ENCODE results near the gene NGDN. TPM values are rescaled to one million over a fixed set of nuclear protein-coding genes. Genes with fewer than 3 reads are reported as not detected.

Gene NGDN
- total RNA-seq, 1 experiment from 2014 or later: 62.8 TPM

DNA sequence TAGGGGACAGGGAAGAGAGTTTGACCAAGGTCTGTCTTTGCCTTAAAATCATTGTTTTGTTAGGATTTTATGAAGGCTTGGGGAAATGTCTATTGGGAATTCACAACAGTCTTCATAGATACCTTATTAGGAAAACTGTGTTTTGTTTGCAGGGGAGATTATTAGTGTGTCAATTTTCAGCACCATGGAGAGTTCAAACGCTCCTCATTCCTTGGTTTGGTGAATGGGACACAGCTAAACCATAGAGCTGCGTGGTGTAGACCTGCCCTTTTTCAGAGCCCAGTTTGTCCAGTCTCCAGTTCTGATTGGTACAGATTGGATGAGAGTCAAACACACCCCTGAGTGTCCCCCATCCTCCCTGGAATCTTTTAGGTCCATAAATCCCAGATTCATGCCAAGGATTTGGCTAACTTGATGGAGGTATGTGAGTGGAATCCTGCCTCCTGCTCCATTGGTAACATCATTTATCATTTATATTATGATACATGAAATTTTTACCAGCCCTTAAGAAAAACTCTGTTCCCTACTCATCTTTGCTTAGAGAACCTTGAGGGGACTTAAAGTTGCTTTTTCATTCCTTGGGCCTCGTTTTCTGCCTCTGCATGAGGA lies 12.0 kb downstream of the NGDN start:
- Histone ChIP-seq H3K36me3 (replicated peaks; ENCODE audit: control insufficient read depth, insufficient read depth, low read length) (peaks cover 12% of the 10 kb centered on the region), H3K27me3 (ENCODE audit: control insufficient read depth, insufficient read depth, low read length) (no peaks in the 10 kb centered on the region), H3K4me3 (ENCODE audit: insufficient read depth, low read depth, low read length) (no peak overlapping the region)
- peak; percentile 53 for DNase-seq

DNA sequence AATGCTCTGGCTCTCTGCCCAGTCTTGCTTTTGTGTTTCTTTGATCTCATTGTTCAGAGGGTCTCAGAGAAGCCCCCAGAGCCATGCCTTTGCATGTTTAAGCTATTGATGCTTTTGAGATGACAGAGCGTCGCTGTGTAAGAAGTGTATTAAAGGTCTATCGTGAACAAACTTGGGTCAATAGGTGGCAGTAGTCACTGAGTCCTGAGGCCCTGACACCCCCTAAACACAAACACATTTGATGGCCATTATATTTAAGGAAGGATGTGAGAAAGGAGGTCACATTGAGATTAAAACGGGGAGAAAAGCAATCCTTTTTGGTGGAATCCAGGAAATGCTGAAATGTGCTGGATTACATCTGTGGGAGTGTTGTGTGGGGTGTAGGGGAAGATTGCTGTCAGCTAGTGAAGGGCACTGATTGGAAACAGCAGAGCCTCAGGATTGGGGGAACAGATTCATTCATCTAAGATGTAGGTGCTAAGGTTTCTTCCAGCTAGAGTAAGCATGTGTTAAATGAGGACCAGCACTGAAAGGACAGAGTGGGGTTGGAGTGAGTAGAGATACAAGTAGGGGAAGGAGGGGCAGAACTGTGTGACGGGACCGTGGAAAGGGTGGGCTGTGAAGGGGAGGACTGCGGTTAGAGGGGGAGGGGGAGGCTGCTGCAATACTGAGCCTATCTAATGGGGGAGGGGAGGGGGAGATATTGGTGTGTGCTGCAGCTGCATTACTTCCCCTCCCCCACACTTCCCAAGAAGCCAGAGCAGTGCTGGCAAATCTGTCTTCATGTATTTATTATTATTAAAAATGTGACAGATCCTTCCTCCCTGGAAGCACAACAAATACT lies 12.7 kb downstream of the NGDN start:
- Histone ChIP-seq H3K27me3 (ENCODE audit: control insufficient read depth, insufficient read depth, low read length) (no peaks in the 10 kb centered on the region), H3K36me3 (replicated peaks; ENCODE audit: control insufficient read depth, insufficient read depth, low read length) (peaks cover 6% of the 10 kb centered on the region), H3K4me3 (ENCODE audit: insufficient read depth, low read depth, low read length) (no peak overlapping the region)
- DNase-seq: no peak

DNA sequence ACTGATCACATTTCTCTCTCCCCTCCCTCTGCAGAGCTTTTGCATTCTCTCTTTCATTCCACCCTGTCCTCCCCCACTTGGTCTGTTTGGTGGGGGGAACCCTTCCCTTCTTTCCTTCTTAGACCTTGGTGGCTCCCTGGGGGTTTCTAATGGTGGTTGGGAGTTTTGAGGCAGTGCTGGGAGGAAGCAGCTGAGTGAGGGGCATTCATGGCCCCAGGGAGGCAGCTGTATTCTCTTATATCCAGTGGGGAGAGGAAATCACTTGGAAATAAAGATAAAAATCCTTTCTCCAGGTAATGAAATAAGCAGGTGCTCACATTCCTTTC lies 13.3 kb downstream of the NGDN start:
- no peak for DNase-seq
- peaks cover under 1% of the 10 kb centered on the region for H3K36me3 ChIP-seq (replicated peaks; ENCODE audit: control insufficient read depth, insufficient read depth, low read length)
- H3K27me3 ChIP-seq (ENCODE audit: control insufficient read depth, insufficient read depth, low read length): no peaks in the 10 kb centered on the region
- no peak overlapping the region for H3K4me3 ChIP-seq (ENCODE audit: insufficient read depth, low read depth, low read length)

DNA sequence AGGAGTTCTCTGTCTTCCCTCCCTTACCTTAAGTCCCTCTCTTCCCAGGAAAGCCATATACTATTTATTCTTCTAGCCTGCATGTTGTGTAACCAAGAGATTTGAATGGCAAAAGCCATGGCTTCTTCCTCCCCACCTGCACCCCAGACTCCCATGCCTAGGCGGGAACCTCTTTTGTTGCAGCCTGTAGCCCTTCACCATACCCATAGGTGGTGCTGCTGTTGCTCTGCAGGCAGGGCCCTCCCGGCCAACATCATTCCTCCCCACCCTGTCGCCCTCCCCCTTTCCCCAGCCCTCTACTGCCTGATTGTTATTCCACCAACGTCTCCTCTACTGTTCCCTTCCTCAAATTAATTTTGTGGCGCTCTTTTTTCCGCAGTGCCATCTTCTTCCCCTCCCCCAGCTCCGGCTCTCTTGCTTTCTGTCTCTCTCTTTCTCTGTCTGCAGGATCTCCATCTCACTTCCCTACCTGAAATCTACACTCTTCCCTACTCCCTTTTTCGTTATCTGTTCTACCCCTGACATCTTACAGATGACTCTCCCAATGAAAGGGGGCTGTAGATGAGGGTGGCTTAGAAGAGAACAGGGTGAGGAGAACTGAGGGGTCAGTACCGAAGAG lies 13.8 kb downstream of the NGDN start:
- Histone ChIP-seq H3K27me3 (ENCODE audit: control insufficient read depth, insufficient read depth, low read length) (no peaks in the 10 kb centered on the region), H3K4me3 (ENCODE audit: insufficient read depth, low read depth, low read length) (no peak overlapping the region), H3K36me3 (replicated peaks; ENCODE audit: control insufficient read depth, insufficient read depth, low read length) (no peaks in the 10 kb centered on the region)
- peak; percentile 81 for DNase-seq

DNA sequence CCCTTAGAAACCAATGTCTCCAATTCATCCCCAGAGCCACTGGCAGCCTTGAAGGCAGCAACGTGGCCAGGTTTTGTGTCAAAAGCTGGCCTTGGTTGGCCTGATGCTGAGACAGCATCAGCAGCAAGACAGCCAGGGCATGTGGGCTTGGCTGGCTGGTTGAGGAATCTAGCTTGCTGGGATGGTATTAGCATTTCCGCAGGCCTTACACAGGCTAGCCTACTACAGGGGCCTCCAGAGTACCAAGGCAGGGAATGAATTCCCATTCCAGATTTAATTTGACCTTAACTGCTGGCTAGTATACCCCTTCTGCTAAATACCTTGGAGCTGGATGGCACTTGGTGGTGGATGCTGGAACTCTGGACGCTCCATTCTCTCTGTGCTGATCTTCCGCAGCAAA lies 15.8 kb downstream of the NGDN start:
- no peak for DNase-seq
- Histone ChIP-seq H3K27me3 (ENCODE audit: control insufficient read depth, insufficient read depth, low read length) (no peaks in the 10 kb centered on the region), H3K36me3 (replicated peaks; ENCODE audit: control insufficient read depth, insufficient read depth, low read length) (no peaks in the 10 kb centered on the region), H3K4me3 (ENCODE audit: insufficient read depth, low read depth, low read length) (no peak overlapping the region)

DNA sequence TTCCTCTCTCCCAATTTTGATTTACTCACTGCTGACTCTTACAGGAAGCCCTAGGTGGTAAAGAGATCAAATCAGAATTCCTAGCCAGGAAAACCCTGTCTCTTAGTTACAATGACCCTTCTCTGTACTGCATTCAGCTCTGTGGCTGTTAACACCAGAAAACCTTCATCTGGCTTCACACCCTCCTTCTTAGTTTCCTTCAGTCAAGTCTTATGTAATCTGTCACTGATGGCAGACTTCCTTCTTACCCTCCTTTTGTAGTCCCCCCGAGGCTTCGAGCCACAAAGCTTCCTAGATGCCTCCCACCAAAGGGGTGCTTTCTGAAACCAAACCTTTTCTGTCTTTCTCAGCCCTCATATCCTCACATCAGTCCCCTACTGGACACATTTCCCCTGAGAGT lies 16.5 kb downstream of the NGDN start:
- H3K27me3 ChIP-seq (ENCODE audit: control insufficient read depth, insufficient read depth, low read length): no peaks in the 10 kb centered on the region
- no peaks in the 10 kb centered on the region for H3K36me3 ChIP-seq (replicated peaks; ENCODE audit: control insufficient read depth, insufficient read depth, low read length)
- DNase-seq: no peak
- no peak overlapping the region for H3K4me3 ChIP-seq (ENCODE audit: insufficient read depth, low read depth, low read length)

DNA sequence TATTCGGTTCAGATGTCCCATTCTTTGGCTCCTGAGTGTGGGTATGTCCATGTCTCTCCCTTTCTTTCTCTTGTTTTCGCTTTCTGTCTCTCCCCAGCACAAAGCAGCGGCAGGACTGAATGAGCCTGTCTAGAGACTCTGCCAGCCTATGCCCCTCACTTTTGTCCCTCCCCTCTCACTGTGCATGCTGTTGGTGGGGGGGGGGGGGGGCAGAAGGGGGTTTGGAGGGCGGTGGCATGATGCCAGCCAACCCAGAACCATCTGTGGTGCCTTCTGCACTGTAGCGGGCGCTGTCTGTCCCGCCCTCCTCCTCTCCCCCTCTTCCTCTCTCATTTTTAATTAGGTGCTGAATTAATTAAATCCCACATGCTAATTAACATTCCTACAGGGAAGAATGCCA lies 17.7 kb downstream of the NGDN start:
- no peak for DNase-seq

DNA sequence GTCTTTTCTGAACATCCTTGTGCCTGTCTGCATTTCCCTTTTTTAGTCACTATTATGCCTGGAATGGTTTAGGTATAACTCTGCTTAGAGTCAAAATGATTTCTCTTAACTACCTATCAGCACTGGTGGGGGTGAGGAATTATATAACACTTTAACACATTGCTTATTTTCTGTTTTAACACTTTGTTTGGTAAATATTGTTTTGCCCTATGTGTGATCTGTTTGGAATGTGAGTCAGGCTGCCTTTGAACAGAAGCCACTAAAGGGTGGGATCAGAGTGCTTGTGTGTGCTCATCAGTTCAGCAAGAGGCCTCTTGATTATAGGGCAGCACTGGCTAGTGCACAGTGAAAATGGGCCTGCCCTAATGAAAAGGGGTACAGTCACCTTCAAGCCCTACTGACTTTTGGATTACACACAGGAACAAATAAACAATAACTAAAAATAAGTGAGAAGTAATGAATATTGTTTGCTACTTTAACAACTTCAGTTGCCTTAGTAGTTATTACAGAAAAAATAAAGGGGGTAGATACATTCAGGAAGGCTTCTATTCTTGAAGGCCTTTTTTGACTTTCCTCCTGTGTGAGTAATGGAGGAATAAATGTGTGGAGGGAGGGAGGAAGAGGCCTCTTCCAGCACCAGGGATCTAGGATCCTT lies 23.2 kb downstream of the NGDN start:
- no peak overlapping the region for H3K4me3 ChIP-seq (ENCODE audit: insufficient read depth, low read depth, low read length)
- no peaks in the 10 kb centered on the region for H3K27me3 ChIP-seq (ENCODE audit: control insufficient read depth, insufficient read depth, low read length)
- no peaks in the 10 kb centered on the region for H3K36me3 ChIP-seq (replicated peaks; ENCODE audit: control insufficient read depth, insufficient read depth, low read length)
- DNase-seq: no peak

More for the DNA sequence above, 17.7 kb downstream of the NGDN start:
- Histone ChIP-seq H3K36me3 (replicated peaks; ENCODE audit: control insufficient read depth, insufficient read depth, low read length) (no peaks in the 10 kb centered on the region), H3K4me3 (ENCODE audit: insufficient read depth, low read depth, low read length) (no peak overlapping the region), H3K27me3 (ENCODE audit: control insufficient read depth, insufficient read depth, low read length) (no peaks in the 10 kb centered on the region)

DNA sequence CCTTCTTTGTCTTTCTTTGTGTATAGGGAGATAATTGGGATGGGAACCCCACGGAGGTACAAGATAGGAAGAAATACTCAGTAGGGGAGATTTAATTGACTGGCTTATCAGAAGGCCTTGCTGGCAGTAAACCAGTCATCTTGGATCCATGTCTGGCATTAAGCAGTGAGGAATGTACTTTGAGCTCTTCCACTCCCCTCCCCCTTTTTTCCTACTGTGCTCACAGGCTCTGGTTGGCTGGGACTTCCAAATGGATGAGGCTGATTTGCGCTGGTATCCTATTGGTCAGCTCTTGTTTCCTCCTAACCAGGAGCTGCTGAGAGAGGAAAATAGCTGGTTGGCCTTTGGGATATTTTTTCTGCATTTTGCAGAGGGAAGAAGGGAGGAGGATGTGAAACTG lies 24.7 kb downstream of the NGDN start:
- no peaks in the 10 kb centered on the region for H3K27me3 ChIP-seq (ENCODE audit: control insufficient read depth, insufficient read depth, low read length)
- peak; percentile 86 for DNase-seq
- H3K36me3 ChIP-seq (replicated peaks; ENCODE audit: control insufficient read depth, insufficient read depth, low read length): no peaks in the 10 kb centered on the region
- H3K4me3 ChIP-seq (ENCODE audit: insufficient read depth, low read depth, low read length): no peak overlapping the region

DNA sequence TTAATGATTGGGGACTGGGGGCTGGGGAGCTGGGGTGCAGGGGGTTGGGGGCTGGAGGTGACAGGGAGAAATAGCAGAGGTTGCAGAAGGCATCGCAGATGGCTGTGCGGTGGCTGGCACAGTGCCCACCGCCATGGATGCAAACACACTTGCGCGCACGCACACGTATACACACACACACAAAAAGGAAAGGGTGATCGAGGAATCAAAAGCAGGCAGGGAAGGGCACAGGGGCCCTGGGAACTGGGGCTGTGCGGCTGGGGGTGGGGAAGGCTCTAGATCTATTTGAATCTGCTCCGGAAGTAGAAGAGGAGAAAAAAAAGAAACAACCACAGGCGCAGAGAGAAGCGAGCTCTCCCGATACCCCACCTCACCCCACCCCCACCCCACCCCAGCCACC lies 42.7 kb downstream of the NGDN start:
- Histone ChIP-seq H3K36me3 (replicated peaks; ENCODE audit: control insufficient read depth, insufficient read depth, low read length) (no peaks in the 10 kb centered on the region), H3K4me3 (ENCODE audit: insufficient read depth, low read depth, low read length) (no peak overlapping the region), H3K27me3 (ENCODE audit: control insufficient read depth, insufficient read depth, low read length) (no peaks in the 10 kb centered on the region; the same call in 1 of the 2 replicates)
- no peak for DNase-seq

DNA sequence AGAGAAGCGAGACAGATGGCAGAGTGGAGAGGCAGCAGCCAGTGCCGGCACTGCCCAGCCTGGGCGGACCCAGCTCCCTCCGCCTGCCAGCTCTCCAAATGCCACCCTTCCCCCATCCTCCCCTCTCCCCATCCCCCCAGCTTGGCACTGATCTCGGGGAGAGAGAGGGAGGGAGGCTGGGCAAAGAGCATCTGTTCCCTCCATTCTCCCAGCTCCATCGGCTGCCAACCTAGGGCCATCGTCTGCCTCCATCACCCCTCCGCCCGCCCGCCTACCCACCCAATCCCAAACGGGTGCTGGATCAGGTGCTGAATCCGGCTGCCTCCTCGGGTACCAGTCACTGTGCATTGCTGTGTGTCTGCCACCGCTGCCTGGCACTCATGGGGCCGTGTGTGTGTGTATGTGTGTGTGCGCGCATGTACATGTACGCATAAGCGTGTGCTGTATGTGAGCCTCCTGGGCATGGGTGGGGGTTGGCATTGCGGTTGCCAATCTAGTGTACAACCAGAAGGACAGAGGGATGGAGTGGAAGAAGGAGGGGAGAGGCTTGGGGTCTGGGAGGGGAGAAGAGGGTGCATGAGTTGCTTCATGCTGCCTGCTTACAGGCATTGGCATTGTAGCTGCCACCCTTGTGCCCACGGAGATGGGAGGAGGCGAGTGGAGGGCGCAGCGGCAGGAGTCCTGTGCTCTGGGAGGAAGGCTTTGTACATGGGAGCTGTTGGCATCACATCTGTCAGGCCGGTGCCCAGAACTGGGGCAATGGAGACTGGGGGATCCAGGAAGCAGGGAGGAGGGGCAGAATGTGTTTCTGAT lies 43.7 kb downstream of the NGDN start:
- Histone ChIP-seq H3K27me3 (ENCODE audit: control insufficient read depth, insufficient read depth, low read length) (no peaks in the 10 kb centered on the region; the same call in 1 of the 2 replicates), H3K36me3 (replicated peaks; ENCODE audit: control insufficient read depth, insufficient read depth, low read length) (no peaks in the 10 kb centered on the region), H3K4me3 (ENCODE audit: insufficient read depth, low read depth, low read length) (no peak overlapping the region)
- peak; percentile 14 for DNase-seq

DNA sequence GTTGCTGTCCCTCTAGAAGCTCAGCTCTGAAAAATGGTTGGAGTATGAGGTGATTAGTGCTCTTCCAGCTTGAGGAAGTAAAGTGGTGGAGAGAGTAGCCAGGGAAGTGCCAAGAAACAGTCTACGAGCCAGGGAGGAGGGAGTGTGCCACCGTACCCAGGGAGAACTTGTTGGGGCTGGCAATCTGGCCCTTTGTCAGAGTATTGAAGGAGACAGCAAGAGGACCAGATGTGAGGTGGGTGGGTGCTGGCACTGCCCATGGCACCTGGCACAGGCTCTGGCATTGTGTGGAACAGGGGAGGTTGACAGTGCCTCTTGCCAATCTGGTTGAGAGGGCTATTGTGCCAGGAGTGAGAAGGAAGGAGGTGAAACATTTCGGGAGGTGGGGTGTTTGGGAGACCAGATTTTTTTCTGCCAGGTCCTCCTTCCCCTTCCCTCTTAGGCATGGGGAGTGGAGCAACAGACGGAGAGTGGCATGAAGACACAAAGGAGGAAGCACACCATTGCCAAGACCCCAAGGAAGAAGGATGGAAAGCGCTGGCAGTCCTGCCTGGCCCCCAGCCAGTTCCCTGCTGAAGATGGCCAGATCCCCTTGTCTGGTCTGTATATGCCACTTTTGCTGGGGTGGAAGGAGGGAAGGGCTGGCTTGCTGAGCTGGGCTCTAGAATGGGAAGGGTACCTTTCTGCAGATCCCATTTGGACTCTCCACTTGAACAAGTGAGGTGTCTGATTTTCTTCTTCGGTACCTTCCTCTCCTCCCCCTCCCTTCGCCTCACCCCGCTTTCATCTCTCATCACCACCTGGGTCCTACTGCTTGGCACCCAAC lies 44.5 kb downstream of the NGDN start:
- Histone ChIP-seq H3K4me3 (ENCODE audit: insufficient read depth, low read depth, low read length) (no peak overlapping the region), H3K27me3 (ENCODE audit: control insufficient read depth, insufficient read depth, low read length) (no peaks in the 10 kb centered on the region; the same call in 1 of the 2 replicates), H3K36me3 (replicated peaks; ENCODE audit: control insufficient read depth, insufficient read depth, low read length) (no peaks in the 10 kb centered on the region)
- peak; percentile 10 for DNase-seq

DNA sequence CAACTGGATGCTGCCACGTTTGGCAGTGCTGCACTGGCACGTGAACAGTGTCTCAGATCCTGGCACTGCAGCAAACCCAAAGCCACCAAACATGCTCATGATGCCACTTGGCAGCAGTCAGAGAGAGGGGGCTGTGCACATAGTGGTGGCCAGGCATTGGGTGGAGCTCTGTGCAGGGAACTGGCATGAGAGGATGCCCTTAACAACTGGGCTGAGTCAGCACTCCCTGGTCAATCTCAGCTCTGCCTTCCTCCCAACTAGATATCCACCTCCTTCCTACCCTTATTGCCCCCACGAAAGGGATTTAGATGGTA lies 45.1 kb downstream of the NGDN start:
- Histone ChIP-seq H3K4me3 (ENCODE audit: insufficient read depth, low read depth, low read length) (no peak overlapping the region), H3K36me3 (replicated peaks; ENCODE audit: control insufficient read depth, insufficient read depth, low read length) (no peaks in the 10 kb centered on the region), H3K27me3 (ENCODE audit: control insufficient read depth, insufficient read depth, low read length) (no peaks in the 10 kb centered on the region; the same call in 1 of the 2 replicates)
- no peak for DNase-seq
